A673 (cell line): ENCODE results near the gene PCDHA4.
"Not testable (repeated sequence)": the region's sequence is repeated elsewhere in the genome, so short reads cannot be mapped to it uniquely, and the experiment has no call there.

Source experiments
- EZH2 ChIP-seq: fragments of 200-600 bp; sonication (generic); IDR thresholded peaks from 2 replicates; pipeline ENCODE4 v1.6.1; 2017; ENCODE audit warnings: borderline replicate concordance, low read depth, mild to moderate bottlenecking, mixed read lengths, antibody characterized with exemption, low read length; ENCODE audit not compliant: poor library complexity, severe bottlenecking
- TF ChIP-seq, protein P1 (sequence below): fragments of 300-800, 200-600 bp; sonication (generic); conservative IDR thresholded peaks from 2 replicates; pipeline ENCODE4 v1.5.1; 2017; ENCODE audit warnings: low read depth, mild to moderate bottlenecking, antibody characterized with exemption, low read length, moderate library complexity, mixed read lengths

DNA sequence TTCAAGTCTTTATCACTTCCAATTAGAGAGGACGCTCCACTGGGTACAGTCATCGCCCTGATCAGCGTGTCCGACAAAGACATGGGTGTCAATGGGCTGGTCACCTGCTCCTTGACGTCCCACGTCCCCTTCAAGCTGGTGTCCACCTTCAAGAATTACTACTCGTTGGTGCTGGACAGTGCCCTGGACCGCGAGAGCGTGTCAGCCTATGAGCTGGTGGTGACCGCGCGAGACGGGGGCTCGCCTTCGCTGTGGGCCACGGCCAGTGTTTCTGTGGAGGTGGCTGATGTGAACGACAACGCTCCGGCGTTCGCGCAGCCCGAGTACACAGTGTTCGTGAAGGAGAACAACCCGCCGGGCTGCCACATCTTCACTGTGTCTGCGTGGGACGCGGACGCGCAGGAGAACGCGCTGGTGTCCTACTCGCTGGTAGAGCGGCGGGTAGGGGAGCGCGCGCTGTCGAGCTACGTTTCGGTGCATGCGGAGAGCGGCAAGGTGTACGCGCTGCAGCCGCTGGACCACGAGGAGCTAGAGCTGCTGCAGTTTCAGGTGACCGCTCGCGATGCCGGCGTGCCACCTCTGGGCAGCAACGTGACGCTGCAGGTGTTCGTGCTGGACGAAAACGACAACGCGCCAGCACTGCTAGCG, 1.5 kb downstream of the PCDHA4 start:
- TF ChIP-seq EZH2, result not testable (repeated sequence)
- TF ChIP-seq, protein P1, sequence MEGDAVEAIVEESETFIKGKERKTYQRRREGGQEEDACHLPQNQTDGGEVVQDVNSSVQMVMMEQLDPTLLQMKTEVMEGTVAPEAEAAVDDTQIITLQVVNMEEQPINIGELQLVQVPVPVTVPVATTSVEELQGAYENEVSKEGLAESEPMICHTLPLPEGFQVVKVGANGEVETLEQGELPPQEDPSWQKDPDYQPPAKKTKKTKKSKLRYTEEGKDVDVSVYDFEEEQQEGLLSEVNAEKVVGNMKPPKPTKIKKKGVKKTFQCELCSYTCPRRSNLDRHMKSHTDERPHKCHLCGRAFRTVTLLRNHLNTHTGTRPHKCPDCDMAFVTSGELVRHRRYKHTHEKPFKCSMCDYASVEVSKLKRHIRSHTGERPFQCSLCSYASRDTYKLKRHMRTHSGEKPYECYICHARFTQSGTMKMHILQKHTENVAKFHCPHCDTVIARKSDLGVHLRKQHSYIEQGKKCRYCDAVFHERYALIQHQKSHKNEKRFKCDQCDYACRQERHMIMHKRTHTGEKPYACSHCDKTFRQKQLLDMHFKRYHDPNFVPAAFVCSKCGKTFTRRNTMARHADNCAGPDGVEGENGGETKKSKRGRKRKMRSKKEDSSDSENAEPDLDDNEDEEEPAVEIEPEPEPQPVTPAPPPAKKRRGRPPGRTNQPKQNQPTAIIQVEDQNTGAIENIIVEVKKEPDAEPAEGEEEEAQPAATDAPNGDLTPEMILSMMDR, result not testable (repeated sequence)
